Mesodermal cell (in vitro differentiated cells): ENCODE measurements around the gene OXSR1. TPM values are rescaled to one million over a fixed set of nuclear protein-coding genes. Genes with fewer than 3 reads are reported as not detected.

Experiments
- H3K27ac ChIP-seq: 2 replicates; pipeline ENCODE4 v1.7.0; 2013; ENCODE audit warnings: mild to moderate bottlenecking, low read depth, low read length, moderate library complexity; ENCODE audit not compliant: severe bottlenecking
- H3K36me3 ChIP-seq: 2 replicates; pipeline ENCODE4 v1.7.1; 2013; ENCODE audit warnings: mild to moderate bottlenecking, low read length, moderate library complexity; ENCODE audit not compliant: control insufficient read depth, insufficient read depth
- H3K4me1 ChIP-seq: one replicate; pipeline ENCODE4 v1.7.1; 2013; ENCODE audit warnings: mild to moderate bottlenecking, low read length; ENCODE audit not compliant: insufficient read depth, control insufficient read depth, poor library complexity, severe bottlenecking
- H3K4me3 ChIP-seq: 2 replicates; pipeline ENCODE4 v1.7.0; 2013; ENCODE audit warnings: low read length, control low read depth, mild to moderate bottlenecking; ENCODE audit not compliant: insufficient read depth, poor library complexity, severe bottlenecking; ENCODE audit errors: extremely low read depth
- H3K9me3 ChIP-seq: 2 replicates; pipeline ENCODE4 v1.7.1; 2013; ENCODE audit warnings: mild to moderate bottlenecking, low read length, moderate library complexity; ENCODE audit not compliant: control insufficient read depth
- WGBS, 2 experiments: methylation state at CpG; one replicate each; pipeline ENCODE4 v1.1.5; 2013; ENCODE audit warnings: missing lambda C conversion rate in 2 of 2; ENCODE audit not compliant: insufficient coverage in 2 of 2; 5-methylcytosine and 5-hydroxymethylcytosine counted together
- polyA plus RNA-seq, 2 experiments: library from polyadenylated mRNA; stranded (reverse); fragments of 50-300 nt; gene quantifications; one replicate each; pipeline ENCODE4 v1.2.3, GENCODE V29; 2013

OXSR1 gene
- polyA plus RNA-seq (2013, experiment 1 of 2) = 36.5 TPM
- polyA plus RNA-seq (2013, experiment 2 of 2) = 34.9 TPM

DNA sequence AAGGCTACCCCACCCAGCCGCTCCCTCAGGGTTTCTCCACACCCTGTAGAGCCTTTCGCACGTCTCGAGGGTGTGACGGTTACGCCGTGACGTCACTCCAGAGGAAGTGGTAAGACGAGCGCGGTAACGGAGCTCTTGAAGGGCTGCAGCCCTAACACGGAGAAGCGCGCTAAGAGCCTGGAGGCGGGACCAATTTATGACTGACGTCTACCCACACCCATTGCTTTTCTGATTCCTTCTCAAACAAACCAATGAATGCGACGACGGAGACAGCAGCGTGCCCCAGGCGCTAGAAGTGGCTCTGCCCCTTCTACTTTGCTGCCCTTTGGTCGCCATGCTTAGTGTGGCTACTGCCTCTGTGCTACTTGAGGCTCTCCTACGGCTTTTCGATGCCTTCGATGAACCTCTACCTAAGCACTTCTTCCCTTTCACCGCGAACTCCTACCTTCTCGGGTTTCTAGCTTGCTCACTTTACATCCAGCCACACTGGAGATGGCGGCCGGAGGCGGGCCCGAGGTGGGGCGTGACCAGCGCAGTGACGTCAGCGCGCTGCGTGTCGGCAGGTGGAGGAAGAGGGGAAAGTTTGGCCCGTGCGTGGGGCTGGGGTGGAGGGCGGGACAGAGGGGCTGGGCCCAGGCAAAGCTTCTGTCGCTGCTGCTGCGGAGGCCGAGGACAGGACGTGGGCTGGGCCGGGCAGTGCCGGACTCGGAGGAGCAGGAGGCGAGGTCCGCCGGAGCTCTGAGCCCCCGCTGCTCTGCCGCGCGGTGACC lies at the start of gene OXSR1:
TSS of gene OXSR1 (plus strand) at position 586 of the 770 bp plus-strand sequence. CDS start 340 bp downstream, outside the sequence.
- Histone ChIP-seq H3K4me1 (peaks cover 12% of the 10 kb centered on the region), H3K9me3 (no peaks in the 10 kb centered on the region), H3K36me3 (no peaks in the 10 kb centered on the region), H3K4me3 (peak within 1 kb of the TSS; percentile 85), H3K27ac (peak within 1 kb of the TSS; percentile 93)
- WGBS, 2 experiments = 0% methylated on average over 43 to 47 of the region's 57 CpGs

DNA sequence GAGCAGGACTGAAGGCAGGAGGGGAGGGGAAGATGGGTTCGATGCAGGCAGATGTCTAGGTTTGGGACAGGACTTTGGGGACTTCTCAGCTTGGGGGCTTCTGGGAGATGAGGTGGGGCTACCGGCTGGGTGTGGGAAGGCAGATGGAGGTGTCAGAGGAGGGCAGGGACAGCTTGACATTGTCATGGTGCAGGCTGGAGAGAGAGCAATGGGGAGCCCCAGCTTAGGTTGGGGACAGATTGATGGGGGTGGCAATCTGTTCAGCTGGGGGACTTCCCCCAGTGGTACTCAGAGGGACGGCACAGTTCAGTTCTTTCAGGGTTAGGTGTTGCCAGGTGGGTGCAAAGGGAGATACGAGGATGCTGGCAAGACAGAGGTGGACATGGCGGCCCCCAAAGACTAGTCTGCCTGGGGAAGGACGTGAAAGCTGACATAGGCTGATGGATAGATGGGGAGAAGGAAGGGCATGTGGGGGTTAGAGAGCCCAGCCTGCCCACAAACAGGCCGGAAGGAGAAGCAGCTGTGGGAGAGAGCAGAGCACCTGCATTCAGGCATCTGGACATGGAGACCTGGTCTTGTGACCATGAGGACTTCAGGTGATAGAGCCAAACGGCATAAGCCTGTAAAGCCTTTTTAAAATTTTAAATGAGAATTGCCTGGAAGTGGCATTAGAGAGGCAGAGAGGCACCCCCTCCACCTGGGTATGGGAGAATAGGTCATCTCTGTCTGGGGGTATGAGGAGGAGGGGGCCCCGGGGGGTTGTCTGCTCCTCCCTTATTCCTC lies 49.5 kb upstream of the OXSR1 start:
- no peak overlapping the region for H3K4me3 ChIP-seq
- H3K27ac ChIP-seq = no peak overlapping the region
- H3K9me3 ChIP-seq = no peaks in the 10 kb centered on the region
- 82 to 95% methylated on average over 7 to 8 of the region's 9 CpGs for WGBS, 2 experiments
- peaks cover 6% of the 10 kb centered on the region for H3K36me3 ChIP-seq
- no peaks in the 10 kb centered on the region for H3K4me1 ChIP-seq

DNA sequence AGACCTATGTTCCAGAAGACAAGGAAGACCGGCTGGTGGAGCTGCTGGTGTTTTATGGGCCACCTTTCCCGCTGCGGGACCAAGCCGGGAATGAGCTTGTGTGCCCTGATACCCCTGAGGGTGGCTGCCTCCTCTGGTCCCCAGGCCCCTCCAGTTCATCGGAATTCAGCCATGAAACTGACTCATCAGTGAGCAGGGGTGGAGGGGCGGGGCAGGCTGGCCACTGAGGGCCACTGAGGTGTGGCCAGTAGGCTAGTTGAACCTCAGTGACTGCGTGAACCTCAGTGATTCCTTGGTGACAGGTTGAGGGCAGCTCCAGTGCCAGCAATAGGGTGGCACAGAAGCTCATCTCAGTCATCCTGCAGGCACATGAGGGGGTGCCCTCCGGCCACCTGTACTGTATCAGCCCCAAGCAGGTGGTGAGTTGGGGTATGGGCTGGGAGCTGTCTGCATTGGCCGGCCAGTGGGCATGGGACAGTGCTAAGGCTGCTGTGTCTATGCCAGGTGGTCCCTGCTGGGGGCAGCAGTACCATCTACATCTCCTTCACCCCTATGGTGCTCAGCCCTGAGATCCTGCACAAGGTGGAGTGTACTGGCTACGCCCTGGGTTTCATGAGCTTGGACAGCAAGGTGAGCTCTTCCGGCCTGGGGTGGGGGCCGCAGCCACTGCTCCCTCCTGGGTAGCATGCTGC lies 48.7 kb upstream of the OXSR1 start:
- H3K4me1 ChIP-seq = no peaks in the 10 kb centered on the region
- peaks cover 14% of the 10 kb centered on the region for H3K36me3 ChIP-seq
- no peak overlapping the region for H3K4me3 ChIP-seq
- no peak overlapping the region for H3K27ac ChIP-seq
- H3K9me3 ChIP-seq = no peaks in the 10 kb centered on the region
- 91 to 94% methylated on average over 10 of the region's 12 CpGs for WGBS, 2 experiments

DNA sequence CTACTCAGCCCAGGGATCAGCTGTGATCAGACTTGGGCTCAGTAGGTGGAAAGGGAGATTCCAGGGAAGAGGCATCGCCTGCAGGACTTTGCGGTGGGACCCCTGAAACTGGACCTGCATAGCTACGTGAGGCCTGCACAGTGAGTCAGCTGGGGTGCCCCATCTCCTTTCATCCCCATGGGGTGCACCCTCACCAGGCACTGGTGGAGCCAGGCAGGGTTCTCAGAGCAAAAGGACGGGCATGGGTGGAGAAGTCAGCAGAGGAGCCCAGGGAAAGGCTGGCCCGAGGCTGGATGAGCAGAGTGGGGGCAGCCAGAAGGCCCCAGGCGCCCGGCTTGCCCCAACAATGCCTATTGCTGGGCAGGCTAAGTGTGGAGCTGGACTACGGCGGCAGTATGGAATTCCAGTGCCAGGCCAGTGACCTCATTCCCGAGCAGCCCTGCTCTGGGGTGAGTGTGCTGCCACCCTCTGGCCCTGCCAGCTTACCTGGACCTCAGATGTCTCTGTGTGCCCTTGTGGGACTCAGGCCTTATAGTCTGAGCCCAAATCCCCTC lies 48.1 kb upstream of the OXSR1 start:
- no peaks in the 10 kb centered on the region for H3K9me3 ChIP-seq
- no peaks in the 10 kb centered on the region for H3K4me1 ChIP-seq
- no peak overlapping the region for H3K4me3 ChIP-seq
- peaks cover 20% of the 10 kb centered on the region for H3K36me3 ChIP-seq
- 93 to 95% methylated on average over 9 to 10 of the region's 10 CpGs for WGBS, 2 experiments
- H3K27ac ChIP-seq = no peak overlapping the region

DNA sequence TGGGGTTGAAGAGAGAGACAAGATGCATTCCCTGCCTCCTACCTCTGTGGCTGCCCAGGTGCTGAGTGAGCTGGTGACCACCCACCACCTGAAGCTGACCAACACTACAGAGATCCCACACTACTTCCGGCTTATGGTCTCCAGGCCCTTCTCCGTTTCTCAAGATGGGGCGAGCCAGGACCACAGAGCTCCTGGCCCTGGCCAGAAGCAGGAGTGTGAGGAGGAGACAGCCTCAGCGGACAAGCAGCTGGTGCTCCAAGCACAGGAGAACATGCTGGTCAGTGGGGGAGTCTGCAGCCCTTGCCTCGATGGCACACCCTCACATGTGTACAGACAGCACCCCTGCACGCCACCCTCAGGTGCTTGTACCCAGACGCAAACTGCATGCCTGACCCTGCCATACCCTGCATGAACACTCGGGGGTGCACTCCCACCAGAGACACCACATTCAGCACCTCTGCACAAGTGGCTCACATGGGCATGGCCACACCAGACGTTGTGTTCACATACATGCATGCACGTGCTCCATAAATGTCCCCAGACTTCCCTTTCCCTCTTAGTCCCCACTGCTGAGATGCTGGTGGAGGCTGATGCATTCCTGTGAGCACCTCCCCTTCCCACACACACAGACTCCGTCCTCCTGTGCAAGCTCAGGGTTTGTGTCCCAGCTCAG lies 47.5 kb upstream of the OXSR1 start:
- Histone ChIP-seq H3K4me1 (no peaks in the 10 kb centered on the region), H3K4me3 (no peak overlapping the region), H3K36me3 (peaks cover 26% of the 10 kb centered on the region), H3K27ac (no peak overlapping the region), H3K9me3 (no peaks in the 10 kb centered on the region)
- 51 to 74% methylated on average over 6 to 11 of the region's 11 CpGs for WGBS, 2 experiments

DNA sequence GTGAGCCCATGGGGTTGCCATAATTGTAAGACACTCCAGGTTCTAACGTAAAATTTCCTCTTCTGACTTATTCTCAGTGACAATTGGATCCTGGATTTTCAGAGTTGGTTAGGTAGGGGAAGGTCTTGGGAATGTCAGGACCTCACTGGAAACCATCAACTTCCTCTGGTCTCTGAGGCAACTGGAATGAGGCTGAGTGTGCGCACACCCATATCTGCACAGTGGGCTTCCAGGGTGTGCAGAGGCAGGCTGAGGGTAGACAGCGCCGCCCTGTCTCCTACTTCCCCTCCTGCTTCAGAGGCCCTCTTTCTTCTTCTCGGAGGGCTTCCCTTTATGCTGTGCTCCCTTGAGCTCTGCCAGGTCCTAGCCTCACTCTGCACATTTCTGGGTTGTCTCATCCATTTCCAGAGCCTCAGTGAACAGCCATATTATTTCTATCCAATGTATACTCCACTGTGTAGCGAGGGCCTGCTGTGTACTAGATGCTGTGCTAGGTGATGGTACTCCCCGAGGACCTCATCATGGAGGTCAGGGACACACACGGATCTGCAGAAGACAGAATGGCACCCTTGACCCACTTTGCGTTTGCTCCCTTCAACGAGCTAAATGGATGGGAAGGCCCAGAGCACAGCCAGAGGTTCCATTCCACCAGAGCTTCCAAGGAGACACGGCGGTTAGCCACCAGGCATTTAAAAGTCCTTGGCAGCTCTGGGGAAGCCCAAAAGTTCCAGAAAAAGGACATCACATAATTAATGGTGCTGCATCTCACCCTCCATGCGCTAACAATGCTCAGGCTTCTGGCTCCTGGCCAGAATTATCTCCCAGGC lies 46.7 kb upstream of the OXSR1 start:
- WGBS, 2 experiments = 98 to 99% methylated on average over 11 to 12 of the region's 13 CpGs
- H3K36me3 ChIP-seq = peaks cover 31% of the 10 kb centered on the region
- H3K4me3 ChIP-seq = no peak overlapping the region
- no peaks in the 10 kb centered on the region for H3K4me1 ChIP-seq
- no peak overlapping the region for H3K27ac ChIP-seq
- H3K9me3 ChIP-seq = no peaks in the 10 kb centered on the region

DNA sequence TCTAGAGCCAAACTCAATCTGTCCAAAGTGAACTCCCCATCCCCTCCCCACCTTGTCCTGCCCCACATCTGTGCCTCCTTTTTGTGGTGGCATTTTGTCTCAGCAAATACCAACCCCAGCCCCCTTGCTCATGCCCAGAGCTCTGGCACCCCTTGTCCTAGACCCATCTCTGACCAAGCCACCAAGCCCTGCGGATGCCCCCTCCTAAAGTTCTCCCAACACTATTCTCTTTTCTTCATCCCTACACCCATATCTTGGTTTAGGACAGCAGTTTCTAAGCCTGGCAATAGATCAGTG lies 46.1 kb upstream of the OXSR1 start:
- 100% methylated on average over 1 of the region's 1 CpG; no CpG with 5 or more reads in 1 of the 2 experiments for WGBS, 2 experiments
- H3K4me3 ChIP-seq = no peak overlapping the region
- peaks cover 31% of the 10 kb centered on the region for H3K36me3 ChIP-seq
- no peak overlapping the region for H3K27ac ChIP-seq
- no peaks in the 10 kb centered on the region for H3K9me3 ChIP-seq
- H3K4me1 ChIP-seq = no peaks in the 10 kb centered on the region

DNA sequence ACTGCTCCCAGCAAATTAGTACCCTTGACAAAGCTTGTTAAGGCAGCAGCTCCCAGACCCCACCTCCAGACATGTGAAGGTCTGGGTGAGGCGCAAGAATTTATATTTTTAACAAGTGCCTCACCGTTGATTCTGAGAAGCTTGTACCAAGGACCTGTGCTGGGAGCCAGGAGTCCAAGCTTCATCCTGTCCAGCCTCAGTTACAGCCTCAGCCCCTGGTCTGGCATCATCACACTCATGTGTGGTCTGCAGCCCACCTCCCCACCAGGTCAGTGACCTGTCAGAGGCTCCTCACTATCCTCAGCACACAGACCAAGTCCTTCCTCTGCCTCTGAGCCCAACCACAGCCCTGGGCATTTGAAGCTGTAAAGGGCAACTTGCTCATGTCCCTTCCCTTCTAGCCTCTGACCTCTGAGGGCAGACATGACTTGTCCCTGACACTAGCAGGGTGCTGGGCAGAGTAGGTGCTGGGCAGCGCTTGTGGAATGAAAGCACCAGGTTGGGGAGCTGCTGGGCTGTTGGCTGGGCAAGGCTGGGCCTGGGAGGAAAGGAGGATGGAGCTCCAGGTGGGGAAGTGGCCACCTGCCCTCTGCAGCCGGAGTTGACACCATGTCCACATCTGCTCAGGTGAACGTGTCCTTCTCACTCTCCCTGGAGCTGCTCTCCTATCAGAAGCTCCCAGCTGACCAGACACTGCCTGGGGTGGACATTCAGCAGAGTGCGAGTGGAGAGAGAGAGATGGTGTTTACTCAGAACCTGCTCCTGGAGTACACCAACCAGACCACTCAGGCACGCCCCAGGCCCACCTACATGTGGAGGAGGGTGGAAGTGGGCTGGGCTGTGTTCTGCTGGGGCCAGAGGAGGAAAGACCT lies 45.3 kb upstream of the OXSR1 start:
- Histone ChIP-seq H3K4me3 (no peak overlapping the region), H3K36me3 (peaks cover 39% of the 10 kb centered on the region), H3K9me3 (no peaks in the 10 kb centered on the region), H3K27ac (no peak overlapping the region), H3K4me1 (no peaks in the 10 kb centered on the region)
- WGBS, 2 experiments = 94 to 100% methylated on average over 2 to 3 of the region's 7 CpGs
